ENCODE results near the gene LRP6.
"Not testable (repeated sequence)": the region's sequence is repeated elsewhere in the genome, so short reads cannot be mapped to it uniquely, and the experiment has no call there.

The LRP6 gene

DNA sequence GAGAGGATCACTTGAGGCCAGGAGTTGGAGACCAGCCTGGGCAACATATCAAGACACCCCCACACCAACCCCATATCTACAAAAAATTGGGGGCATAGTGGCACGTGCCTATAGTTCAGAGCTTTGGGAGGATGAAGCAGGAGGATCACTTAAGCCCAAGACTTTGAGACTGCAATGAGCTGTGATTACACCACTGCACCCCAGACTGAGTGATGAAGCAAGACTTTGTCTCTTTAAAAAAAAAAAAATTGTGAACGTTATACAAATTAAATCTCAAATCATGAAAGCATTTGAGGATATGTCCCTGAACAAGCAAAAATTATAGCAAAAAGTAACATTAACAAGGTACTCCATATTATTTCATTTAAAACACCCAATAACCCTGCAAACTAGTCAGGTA lies 2.9 kb downstream of the LRP6 start:
- DNase-seq (ENCODE audit: extremely low read depth, insufficient read length) = no peak
- no peak overlapping the region for H3K4me3 ChIP-seq (replicated peaks; ENCODE audit: low read depth, low read length)
- no peaks in the 10 kb centered on the region for H3K27me3 ChIP-seq (replicated peaks; ENCODE audit: control insufficient read depth, insufficient read depth, low read length)
- no peak for TF ChIP-seq CTCF (IDR thresholded peaks at IDR 0.05; ENCODE audit: insufficient read depth, low read length, poor library complexity, severe bottlenecking)
- no peaks in the 10 kb centered on the region for H3K36me3 ChIP-seq (ENCODE audit: control insufficient read depth, insufficient read depth, low read length)

DNA sequence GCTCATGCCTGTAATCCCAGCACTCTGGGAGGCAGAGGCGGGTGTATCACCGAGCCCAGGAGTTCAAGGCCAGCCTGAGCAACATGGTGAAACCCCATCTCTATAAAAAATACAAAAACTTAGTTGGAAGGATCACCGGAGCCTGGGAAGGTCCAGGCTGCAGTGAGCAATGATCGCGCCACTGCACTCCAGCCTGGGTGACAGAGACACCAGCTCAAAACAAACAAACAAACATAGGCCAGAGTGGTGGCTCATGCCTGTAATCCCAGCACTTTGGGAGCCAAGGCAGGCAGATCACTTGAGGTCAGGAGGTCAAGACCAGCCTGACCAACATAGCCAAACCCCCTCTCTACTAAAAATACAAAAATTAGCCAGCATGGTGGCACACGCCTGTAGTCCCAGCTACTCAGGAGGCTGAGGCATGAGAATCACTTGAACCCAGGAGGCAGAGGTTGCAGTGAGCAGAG lies 10.5 kb downstream of the LRP6 start:
- DNase-seq (ENCODE audit: extremely low read depth, insufficient read length); H3K36me3 ChIP-seq (ENCODE audit: control insufficient read depth, insufficient read depth, low read length); H3K27me3 ChIP-seq (replicated peaks; ENCODE audit: control insufficient read depth, insufficient read depth, low read length); H3K4me3 ChIP-seq (replicated peaks; ENCODE audit: low read depth, low read length): not testable (repeated sequence)

DNA sequence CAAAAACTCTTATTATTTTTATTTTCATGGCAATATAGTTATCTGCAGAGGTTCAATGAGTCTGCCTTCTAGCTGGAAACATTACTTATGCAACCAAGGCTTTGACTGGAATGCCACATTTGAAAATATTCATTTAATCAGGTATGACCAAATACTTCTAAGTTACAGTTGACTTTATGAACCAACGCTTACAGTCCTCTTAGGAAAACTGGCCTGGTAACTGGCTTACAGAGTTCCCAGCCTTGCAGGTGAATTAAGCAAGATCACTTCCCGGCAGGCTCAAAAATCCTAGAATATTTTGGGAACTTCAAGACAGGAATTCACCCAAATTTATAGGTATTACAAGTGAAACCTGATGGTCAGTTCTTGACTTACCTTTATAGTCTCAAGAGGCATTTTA lies 12.3 kb downstream of the LRP6 start:
- TF ChIP-seq CTCF (IDR thresholded peaks at IDR 0.05; ENCODE audit: insufficient read depth, low read length, poor library complexity, severe bottlenecking) = no peak
- H3K27me3 ChIP-seq (replicated peaks; ENCODE audit: control insufficient read depth, insufficient read depth, low read length) = no peaks in the 10 kb centered on the region
- DNase-seq (ENCODE audit: extremely low read depth, insufficient read length) = no peak
- H3K36me3 ChIP-seq (ENCODE audit: control insufficient read depth, insufficient read depth, low read length) = no peaks in the 10 kb centered on the region
- H3K4me3 ChIP-seq (replicated peaks; ENCODE audit: low read depth, low read length) = no peak overlapping the region

GRCh38 chr12:12249216-12250050 lies 17.4 kb downstream of the LRP6 start:
- Histone ChIP-seq H3K4me3 (replicated peaks; ENCODE audit: low read depth, low read length) (no peak overlapping the region), H3K36me3 (ENCODE audit: control insufficient read depth, insufficient read depth, low read length) (no peaks in the 10 kb centered on the region), H3K27me3 (replicated peaks; ENCODE audit: control insufficient read depth, insufficient read depth, low read length) (no peaks in the 10 kb centered on the region)
- no peak for DNase-seq (ENCODE audit: extremely low read depth, insufficient read length)
- no peak for TF ChIP-seq CTCF (IDR thresholded peaks at IDR 0.05; ENCODE audit: insufficient read depth, low read length, poor library complexity, severe bottlenecking)

DNA sequence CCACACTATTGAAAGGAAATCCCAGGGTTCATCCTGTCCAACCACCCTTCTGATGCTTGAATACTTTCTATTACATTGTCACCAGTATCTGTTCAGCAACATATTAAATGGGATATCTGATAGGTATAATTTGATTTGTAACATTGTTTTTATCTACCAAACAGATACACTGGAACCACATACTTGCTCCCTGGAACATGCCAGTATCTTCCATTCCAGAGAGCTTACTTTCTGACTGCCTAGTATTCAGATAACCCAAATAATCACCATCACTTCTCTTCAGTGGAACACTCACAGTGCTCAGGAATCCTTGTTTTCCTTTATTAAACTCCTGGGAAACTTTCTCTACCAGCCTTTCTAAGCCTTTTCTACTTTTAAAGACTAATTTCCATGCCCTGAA lies 19.3 kb downstream of the LRP6 start:
- Histone ChIP-seq H3K36me3 (ENCODE audit: control insufficient read depth, insufficient read depth, low read length) (no peaks in the 10 kb centered on the region), H3K27me3 (replicated peaks; ENCODE audit: control insufficient read depth, insufficient read depth, low read length) (no peaks in the 10 kb centered on the region), H3K4me3 (replicated peaks; ENCODE audit: low read depth, low read length) (no peak overlapping the region)
- TF ChIP-seq CTCF (IDR thresholded peaks at IDR 0.05; ENCODE audit: insufficient read depth, low read length, poor library complexity, severe bottlenecking) = no peak
- no peak for DNase-seq (ENCODE audit: extremely low read depth, insufficient read length)

GRCh38 chr12:12244341-12244740 lies 22.5 kb downstream of the LRP6 start:
- H3K27me3 ChIP-seq (replicated peaks; ENCODE audit: control insufficient read depth, insufficient read depth, low read length) = no peaks in the 10 kb centered on the region
- no peak overlapping the region for H3K4me3 ChIP-seq (replicated peaks; ENCODE audit: low read depth, low read length)
- DNase-seq (ENCODE audit: extremely low read depth, insufficient read length) = no peak
- no peaks in the 10 kb centered on the region for H3K36me3 ChIP-seq (ENCODE audit: control insufficient read depth, insufficient read depth, low read length)
- no peak for TF ChIP-seq CTCF (IDR thresholded peaks at IDR 0.05; ENCODE audit: insufficient read depth, low read length, poor library complexity, severe bottlenecking)

Measured in GM06990 (cell line).